CD4-positive, alpha-beta T cell treated with Interleukin-17A for 4 hours (primary cell): ENCODE results near the gene TRIM75.
"Not testable (repeated sequence)": the region's sequence is repeated elsewhere in the genome, so short reads cannot be mapped to it uniquely, and the experiment has no call there.

ENCODE experiments used
- DNase-seq: peaks from one replicate; pipeline ENCODE4 v3.0.0-alpha.2; 2020; ENCODE audit warnings: mixed read lengths

The TRIM75 gene

GRCh38 chr4:165079476-165079875, 25.8 kb downstream of the TRIM75 start:
- no peak for DNase-seq

DNA sequence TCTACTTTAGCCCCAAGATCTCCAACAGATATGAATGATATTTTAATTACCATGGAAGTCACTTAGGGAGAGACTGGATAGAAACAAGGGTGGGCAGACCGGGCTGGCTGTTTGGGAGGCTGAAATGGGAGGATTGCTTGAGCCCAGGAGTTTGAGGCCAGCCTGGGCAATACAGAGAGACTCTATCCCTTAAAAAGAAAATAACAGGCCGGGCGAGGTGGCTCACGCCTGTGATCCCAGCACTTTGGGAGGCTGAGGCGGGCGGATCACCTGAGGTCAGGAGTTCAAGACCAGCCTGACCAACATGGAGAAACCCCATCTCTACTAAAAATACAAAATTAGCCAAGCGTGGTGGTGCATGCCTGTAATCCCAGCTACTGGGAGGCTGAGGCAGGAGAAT, 31.1 kb downstream of the TRIM75 start:
- DNase-seq = not testable (repeated sequence)

GRCh38 chr4:165085946-165086345, 32.3 kb downstream of the TRIM75 start:
- DNase-seq = no peak

- no peak for DNase-seq
These were observed 34.7 kb downstream of the TRIM75 start for GRCh38 chr4:165088366-165088765.

GRCh38 chr4:165092187-165092586, 38.5 kb downstream of the TRIM75 start:
- DNase-seq = not testable (repeated sequence)

DNA sequence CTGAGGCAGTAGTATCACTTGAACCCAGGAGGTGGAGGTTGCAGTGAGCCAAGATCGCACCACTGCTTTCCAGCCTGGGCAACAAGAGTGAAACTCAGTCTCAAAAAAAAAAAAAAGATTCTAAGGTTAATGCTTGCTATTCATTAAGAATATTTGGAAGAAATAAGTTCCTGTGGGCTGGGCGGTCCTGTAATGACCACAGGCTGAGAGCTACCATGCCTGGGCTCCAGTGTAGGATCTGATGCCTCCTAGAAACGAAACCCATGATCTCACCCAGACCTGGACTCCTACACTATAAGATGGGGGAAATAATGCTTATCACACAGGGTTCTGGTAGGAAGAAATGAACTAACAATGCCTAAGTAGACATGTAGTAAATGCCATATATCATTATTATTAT, 41.2 kb downstream of the TRIM75 start:
- no peak for DNase-seq

DNA sequence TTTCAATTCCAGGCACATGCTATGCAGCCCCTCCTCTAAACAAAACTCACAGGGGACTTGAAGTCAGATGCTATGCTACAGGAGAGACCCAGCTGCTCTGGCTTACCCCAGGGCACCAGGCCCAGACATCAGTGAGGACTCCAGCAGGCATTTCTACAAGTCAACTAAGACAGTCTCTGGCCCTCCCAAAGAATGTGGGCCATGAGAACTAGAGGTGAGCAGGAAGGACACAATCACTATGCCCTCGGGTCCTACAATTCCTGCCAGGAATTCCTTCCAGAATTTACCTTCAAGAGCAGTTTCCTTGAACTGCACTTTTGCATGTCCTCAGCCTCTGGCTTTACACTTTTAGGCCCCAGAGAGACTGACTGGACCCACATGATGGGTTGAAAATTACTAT, 41.6 kb downstream of the TRIM75 start:
- no peak for DNase-seq

- no peak for DNase-seq
These were observed 43.1 kb downstream of the TRIM75 start for GRCh38 chr4:165096776-165097175.

DNA sequence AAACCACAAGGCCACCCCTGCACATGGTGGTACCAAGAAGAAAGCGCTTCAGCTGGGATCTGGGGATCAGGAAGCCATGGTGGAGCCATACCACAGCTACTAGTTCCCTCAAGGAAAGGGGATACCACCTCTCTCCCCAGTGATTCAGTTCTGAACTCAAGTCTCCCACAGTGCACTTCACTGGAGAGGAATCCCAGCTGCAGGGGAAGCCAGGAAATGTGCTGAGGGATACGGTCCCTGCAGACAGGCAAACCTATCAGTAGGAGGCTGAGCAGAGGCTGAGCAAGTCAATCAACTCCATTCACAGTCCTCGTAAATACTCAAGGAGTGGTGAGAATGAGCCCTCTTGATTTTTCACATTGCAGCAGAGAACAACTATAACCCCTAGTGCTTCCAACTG, 48.0 kb downstream of the TRIM75 start:
- no peak for DNase-seq

GRCh38 chr4:165106518-165106917, 52.9 kb downstream of the TRIM75 start:
- no peak for DNase-seq
